ENCODE measurements around the gene JUP. TPM values are rescaled to one million over a fixed set of nuclear protein-coding genes. Genes with fewer than 3 reads are reported as not detected.

Gene JUP
- total RNA-seq, 1 experiment from 2014 or later = 224 TPM

DNA sequence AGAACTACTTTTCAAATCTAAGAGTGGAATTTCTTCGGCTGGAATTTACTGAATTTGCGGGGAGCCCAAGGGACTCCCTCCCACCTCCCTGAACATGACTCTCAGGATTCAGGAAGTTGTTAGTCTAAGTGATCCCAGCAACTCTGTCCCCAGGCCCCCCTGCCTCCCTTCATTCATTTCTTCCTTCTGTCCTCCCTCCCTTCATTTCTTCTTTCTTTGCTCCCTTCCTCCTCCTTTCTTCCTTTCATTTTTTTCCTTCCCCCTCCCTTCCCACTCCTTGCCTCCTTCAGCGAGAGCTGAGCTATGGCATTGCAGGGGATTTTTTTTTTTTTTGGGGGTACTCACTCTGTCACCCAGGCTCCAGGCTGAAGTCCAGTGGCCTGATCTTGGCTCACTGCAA is 10.9 kb upstream of the JUP start:
- no peak for TF ChIP-seq YY1 (IDR thresholded peaks at IDR 0.05; ENCODE audit: extremely low read depth, insufficient replicate concordance, low read depth, low read length)
- TF ChIP-seq JUND (IDR thresholded peaks at IDR 0.05) = no peak
- TF ChIP-seq CBX3 (IDR thresholded peaks at IDR 0.05; ENCODE audit: low read depth) = no peak
- TF ChIP-seq ZFX (IDR thresholded peaks at IDR 0.05) = no peak
- no peak for TF ChIP-seq TCF7L2 (IDR thresholded peaks at IDR 0.05; ENCODE audit: borderline replicate concordance, extremely low read depth, insufficient read depth, insufficient read length)
- TF ChIP-seq EZH2 (IDR thresholded peaks at IDR 0.05) = no peak
- no peak for TF ChIP-seq ZBTB33 (IDR thresholded peaks at IDR 0.05; ENCODE audit: extremely low read depth, insufficient replicate concordance, low read length)
- TF ChIP-seq REST (IDR thresholded peaks at IDR 0.05; ENCODE audit: low read depth) = no peak
- TF ChIP-seq SIN3A (IDR thresholded peaks at IDR 0.05; ENCODE audit: low read depth) = no peak
- no peak for TF ChIP-seq SP1 (IDR thresholded peaks at IDR 0.05; ENCODE audit: low read depth)
- no peak for TF ChIP-seq EGR1 (IDR thresholded peaks at IDR 0.05; ENCODE audit: low read depth)
- no peak for TF ChIP-seq CEBPB (IDR thresholded peaks at IDR 0.05; ENCODE audit: low read depth)
- TF ChIP-seq, protein P1, sequence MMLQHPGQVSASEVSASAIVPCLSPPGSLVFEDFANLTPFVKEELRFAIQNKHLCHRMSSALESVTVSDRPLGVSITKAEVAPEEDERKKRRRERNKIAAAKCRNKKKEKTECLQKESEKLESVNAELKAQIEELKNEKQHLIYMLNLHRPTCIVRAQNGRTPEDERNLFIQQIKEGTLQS (IDR thresholded peaks at IDR 0.05) = no peak
- no peak for TF ChIP-seq ELF1 (IDR thresholded peaks at IDR 0.05; ENCODE audit: borderline replicate concordance, low read depth)
- TF ChIP-seq ZNF274 (IDR thresholded peaks at IDR 0.05; ENCODE audit: low read depth, low read length) = no peak
- TF ChIP-seq EZH2phosphoT487 (IDR thresholded peaks at IDR 0.05; ENCODE audit: borderline replicate concordance) = no peak
- TF ChIP-seq, protein P2, sequence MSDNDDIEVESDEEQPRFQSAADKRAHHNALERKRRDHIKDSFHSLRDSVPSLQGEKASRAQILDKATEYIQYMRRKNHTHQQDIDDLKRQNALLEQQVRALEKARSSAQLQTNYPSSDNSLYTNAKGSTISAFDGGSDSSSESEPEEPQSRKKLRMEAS (IDR thresholded peaks at IDR 0.05) = no peak
- Histone ChIP-seq H3K9me3 (ENCODE audit: control insufficient read depth in 1 of 2, insufficient read depth in 1 of 2, low read depth in 1 of 2, low read length in 2 of 2) (no peaks in the 10 kb centered on the region), H3K4me1 (ENCODE audit: control insufficient read depth in 1 of 2, insufficient read depth in 2 of 2, low read length in 2 of 2) (peaks cover 52 to 81% of the 10 kb centered on the region in 2 experiments), H2AFZ (ENCODE audit: low read depth, low read length, poor library complexity, severe bottlenecking) (no peak overlapping the region), H3K27me3 (ENCODE audit: insufficient read depth, low read length) (no peaks in the 10 kb centered on the region), H3K27ac (ENCODE audit: low read depth, low read length) (no peak overlapping the region), H3K9ac (ENCODE audit: low read length) (no peak overlapping the region), H3K79me2 (ENCODE audit: insufficient read depth, low read length) (no peaks in the 10 kb centered on the region), H3K4me2 (ENCODE audit: low read length) (no peak overlapping the region), H4K20me1 (ENCODE audit: insufficient read depth) (no peaks in the 10 kb centered on the region), H3K9me2 (ENCODE audit: insufficient read depth) (no peaks in the 10 kb centered on the region), H3K4me3 (replicated peaks in 1 of 2; ENCODE audit: low read depth in 1 of 2, low read length in 2 of 2) (no peak overlapping the region), H3K36me3 (ENCODE audit: control insufficient read depth in 1 of 2, insufficient read depth in 2 of 2, low read length in 2 of 2) (no peaks in the 10 kb centered on the region)
- CTCF ChIA-PET = interaction anchor here (1.3 to 7.4 kb wide), 2 partner anchors 12 to 60 kb away, joined by 4 to 109 read pairs; partner anchors contain the start of gene JUP
- POLR2A ChIA-PET = interaction anchor here (1.2 to 5.5 kb wide), 3 partner anchors 12 to 62 kb away, joined by 3 to 77 read pairs (median 6); partner anchors contain the start of gene JUP
- BruUV-seq (replicated peaks) = no TSS peak
- intact Hi-C loops (cut with micrococcal nuclease) = no loop called here
- no peak for ATAC-seq
- no peak for DNase-seq (ENCODE audit: low read depth, low spot score)
- RAD21 ChIA-PET (ENCODE audit: low non-redundant PET in 1 of 2, low total read pairs in 2 of 2, uncharacterized antibody in 2 of 2, unreplicated experiment in 2 of 2) = interaction anchor here in 1 of 2 experiments (0.7 kb wide), 1 partner anchor 47 kb away, joined by 6 read pairs; no protein-coding TSS in a partner anchor

Measured in HCT116 (cell line).